ENCODE data around the gene KRTAP10-12.

KRTAP10-12 gene

DNA sequence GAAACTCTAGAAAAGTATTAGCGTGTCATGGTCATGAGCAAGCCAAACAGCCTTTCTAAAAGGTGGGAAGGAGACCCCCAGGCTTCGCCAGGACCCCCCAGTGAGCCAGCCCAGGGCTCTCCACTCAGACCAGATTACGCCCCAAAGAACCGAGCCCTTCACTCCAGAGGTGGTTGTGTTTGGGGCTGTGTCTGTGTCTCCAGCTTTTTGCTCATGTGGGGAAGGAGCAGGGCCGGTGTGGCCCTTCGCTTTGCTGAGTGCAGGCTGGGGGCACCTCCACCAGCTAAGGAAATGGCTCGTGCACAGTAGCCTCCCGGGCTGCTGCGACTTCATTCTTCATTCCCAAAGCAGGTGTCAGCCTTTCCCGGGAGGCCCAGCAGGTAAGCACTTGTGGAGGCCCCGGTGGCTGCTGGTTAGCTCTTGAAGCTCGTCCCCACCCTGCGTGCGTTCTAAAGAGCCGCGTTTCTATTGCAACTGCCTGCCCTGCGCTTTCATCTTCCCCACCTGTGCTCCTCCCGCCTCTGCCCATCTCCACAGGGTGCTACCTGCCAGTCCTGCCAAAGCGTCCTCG is 13.9 kb downstream of the KRTAP10-12 start:
- in situ Hi-C loops (cut with MboI; ENCODE audit: low sequenced_read_pairs), result no loop called here

DNA sequence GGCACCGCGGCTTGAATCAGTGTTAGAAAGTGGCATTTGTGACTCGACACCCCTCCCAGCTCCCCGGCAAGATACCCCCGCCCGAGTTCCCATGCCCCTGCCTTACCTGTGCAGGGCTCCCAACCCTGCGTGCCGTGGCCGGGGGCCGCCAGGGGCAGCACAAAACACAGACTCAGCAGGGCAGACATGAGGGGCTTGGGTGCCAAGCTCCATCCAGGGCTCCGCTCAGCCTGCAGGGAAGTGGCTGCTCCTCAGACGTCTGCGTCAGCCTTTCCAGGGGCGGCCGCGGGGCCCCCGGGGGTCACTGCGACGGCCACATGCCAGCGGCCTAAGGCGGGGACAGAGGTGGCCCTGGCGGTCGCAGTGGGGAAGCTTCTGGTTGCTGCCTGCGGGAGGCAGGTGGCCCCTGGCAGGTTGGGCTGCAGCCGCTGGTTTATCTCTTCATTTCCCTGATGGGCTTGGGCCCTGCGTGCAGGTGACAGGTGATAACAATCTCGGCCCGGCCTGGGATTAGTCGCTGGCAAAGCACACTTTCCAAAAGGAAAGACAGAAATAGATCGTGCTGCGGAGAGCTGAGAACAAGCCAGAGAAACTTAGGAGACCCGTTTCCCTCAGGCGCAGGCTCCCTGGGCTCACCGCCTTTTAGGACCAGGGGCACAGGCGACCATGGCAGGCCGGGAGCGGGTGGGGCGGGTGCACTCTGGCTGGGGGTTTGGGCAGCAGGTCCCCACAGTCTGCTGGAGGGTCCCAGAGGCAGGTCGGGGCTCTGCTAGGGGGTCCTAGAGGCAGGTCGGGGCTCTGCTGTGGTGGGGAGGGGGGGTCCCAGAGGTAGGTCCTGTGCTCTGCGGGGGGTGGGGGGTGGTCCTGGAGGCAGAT is 14.6 kb downstream of the KRTAP10-12 start, which contains the start of gene TSPEAR:
Gene TSPEAR (minus strand): TSS at position 246 of the 876 bp plus-strand sequence. CDS start 58 bp downstream, at position 188.
- in situ Hi-C loops (cut with MboI; ENCODE audit: low sequenced_read_pairs), result no loop called here

DNA sequence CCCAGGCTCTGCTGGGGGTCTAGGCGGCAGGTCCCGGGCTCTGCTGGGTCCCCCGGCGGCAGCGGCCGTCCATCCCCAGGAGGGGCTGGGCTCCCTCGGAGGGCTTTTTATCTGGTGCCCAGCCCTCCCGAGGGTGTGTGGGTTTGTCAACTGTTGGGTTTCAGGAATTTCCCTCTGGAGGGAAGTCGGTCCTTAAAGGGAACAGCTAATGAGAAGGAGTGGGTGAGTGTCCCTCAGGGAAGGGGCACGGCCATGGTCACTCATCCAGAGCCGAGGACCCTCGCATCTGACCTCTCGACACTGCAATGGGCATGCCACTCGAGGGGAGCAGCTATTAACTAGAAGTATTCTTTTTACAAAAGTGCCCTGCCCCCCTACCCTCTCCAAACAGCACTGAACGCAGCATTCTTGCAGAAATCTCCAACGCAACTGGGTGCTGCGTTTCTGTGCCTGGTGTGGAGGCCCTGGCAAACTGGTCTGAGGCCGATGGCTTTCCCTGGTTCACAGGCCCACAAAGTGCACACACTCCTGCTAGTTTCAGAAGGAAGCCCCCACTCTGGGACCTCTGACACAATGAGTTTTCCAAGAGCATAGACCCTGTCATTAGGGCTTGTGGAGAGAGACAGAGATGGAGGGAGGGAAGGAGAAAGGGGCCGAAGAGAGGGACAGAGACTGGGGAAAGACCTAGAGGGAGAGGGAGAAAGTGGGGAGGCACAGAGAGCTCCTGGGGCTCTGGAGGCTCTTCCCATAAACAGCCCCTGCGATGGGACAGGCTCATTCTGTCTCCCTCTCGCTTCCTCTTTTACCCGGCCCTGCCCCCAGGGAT is 15.4 kb downstream of the KRTAP10-12 start:
- in situ Hi-C loops (cut with MboI; ENCODE audit: low sequenced_read_pairs), result no loop called here

DNA sequence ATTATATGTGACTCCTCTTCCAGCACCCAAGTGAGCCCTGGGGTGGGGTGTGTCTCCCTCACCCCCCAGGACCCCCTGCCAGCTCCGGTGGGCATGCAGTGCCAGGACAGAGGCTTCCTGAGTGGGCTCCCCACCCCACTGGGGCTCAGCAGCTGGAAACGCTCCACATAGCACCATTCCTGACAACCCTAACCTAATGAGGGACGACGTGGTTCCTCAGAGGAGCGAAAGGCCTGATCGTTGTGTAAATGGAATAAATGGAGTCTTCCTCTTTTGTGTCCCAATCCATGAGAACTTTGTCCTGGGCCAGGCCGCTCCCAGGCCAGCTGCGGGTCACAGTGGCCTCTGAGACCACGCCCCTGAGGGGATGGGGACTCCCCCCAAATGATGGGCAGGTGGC is 16.2 kb downstream of the KRTAP10-12 start:
- in situ Hi-C loops (cut with MboI; ENCODE audit: low sequenced_read_pairs), result no loop called here

DNA sequence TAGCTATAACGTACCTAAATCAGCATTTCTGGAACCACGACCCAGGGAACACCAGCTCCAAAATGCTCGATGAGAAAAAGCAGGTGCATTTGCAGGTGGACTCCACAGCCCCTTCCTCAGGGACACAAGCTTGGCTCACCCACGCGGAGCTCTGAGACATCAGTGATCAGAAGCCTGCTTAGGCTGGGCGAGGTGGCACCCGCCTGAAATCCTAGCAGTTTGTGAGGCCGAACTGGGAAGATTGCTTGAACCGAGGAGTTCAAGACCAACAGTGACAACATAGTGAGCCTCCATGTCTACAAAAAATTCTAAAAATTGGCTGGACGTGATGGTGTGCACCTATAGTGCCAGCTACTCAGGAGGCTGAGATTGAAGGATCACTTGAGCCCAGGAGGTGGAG is 16.9 kb downstream of the KRTAP10-12 start:
- in situ Hi-C loops (cut with MboI; ENCODE audit: low sequenced_read_pairs), result no loop called here

DNA sequence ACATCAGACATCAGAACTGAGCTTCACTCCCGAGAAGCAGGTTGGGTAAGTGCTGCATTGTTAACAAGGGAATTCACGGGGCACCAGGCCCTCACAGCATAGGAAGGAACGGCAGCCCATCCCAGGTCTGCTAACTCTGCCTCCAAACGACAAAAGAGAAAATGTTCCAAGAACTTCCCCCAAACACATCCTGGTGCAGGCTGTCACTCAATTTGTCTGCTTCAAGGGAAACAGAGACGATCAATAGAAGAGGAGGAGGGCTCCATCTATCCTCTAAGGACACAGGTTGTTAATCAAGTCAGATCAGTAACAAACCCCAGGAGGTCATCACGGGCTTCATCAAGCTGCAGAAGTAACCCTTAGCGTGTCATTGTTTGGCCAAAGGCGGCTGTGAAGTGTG is 17.9 kb downstream of the KRTAP10-12 start:
- in situ Hi-C loops (cut with MboI; ENCODE audit: low sequenced_read_pairs), result no loop called here

DNA sequence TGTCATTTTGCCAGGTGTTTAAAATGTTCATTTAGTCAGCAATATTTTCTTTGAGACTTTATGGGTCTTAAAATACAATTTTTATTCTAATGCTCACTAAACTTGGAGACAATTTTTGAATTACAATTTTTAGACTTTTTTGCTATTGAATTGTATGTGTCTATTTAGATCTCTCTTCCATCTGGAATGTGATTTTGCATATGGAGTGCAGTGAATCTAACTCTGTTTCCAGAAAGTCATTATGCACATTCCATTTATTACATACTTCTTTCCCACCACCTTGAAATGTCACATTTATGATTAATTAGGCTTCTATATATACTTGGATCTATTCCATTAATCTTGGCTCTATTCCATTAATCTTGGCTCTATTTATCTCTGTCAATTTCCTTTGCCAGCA is 20.0 kb downstream of the KRTAP10-12 start:
- in situ Hi-C loops (cut with MboI; ENCODE audit: low sequenced_read_pairs), result no loop called here

DNA sequence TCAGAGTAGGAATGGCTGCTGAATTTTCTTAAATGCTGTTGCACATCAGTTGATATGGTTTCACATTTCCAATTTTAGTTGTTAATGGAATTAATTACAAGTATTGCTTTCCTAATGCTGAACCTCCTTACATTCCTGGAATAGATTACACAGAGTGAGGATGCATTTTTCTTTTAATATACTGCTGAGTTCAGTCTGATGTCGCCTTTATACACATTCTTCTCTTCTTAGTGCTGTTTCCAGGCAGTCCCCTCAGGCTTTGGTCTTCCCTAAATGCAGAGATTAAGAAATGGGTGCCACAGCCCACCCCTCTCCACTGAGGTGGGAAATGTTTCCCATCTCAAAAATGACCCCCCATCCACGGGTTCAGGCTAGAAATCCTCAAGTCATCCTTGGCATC is 21.1 kb downstream of the KRTAP10-12 start:
- in situ Hi-C loops (cut with MboI; ENCODE audit: low sequenced_read_pairs), result no loop called here

DNA sequence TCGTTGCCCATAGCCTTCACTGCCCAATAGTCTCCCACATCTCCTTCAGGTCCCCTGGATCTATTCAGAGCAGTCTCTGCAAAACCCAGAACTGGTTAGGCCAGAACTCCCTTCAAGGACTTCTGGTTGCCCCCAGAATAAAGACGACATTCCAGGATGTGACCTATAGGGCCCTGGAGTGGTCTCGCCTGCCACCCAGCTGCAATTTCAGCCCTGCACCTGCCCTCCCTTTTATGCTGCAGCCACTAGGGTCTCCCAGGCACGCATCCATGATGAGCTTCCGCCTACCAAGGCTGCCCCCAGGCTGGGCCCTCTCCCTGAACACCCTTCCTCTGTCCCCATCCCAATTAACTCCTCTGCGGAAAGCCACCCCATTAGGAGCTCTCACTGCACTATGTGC is 21.6 kb downstream of the KRTAP10-12 start:
- in situ Hi-C loops (cut with MboI; ENCODE audit: low sequenced_read_pairs), result no loop called here

DNA sequence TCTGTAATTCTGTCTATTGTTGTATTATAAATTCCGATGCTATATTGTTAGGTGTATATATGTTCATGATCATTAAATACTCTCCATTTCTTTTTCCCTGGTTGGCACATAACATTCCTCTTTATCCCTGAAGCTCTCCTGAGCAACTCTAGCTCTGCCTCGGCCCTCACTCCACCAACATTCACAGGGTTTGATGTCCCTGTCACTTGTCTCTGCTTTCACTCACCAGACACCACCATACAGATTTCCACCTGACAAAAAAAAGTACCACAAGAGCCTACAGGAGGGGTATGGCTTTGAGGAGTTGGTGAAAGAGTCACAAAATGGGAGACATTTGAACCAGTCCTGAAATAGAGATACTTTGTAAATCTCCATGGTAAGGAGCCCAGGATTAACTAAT is 23.2 kb downstream of the KRTAP10-12 start:
- in situ Hi-C loops (cut with MboI; ENCODE audit: low sequenced_read_pairs), result no loop called here

DNA sequence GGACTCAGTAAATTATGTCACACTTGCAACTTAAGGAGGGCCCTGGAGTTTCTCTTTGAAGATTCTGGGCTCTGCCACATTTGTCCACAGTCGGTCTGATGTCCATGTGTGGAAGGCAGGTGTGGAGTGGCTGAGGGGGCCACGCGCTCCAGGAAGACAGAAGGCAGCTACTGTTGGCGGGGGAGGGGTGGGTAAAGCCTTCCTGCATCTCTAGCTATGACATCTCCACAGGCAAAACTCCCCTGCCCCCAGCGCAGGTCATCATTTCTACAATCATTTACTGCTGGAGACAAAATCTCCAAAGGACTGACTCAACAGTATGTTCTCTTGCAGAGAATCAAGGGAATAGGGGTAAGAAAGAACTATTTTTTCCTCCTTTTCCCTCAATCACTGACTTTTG is 25.8 kb downstream of the KRTAP10-12 start:
- in situ Hi-C loops (cut with MboI; ENCODE audit: low sequenced_read_pairs), result no loop called here

DNA sequence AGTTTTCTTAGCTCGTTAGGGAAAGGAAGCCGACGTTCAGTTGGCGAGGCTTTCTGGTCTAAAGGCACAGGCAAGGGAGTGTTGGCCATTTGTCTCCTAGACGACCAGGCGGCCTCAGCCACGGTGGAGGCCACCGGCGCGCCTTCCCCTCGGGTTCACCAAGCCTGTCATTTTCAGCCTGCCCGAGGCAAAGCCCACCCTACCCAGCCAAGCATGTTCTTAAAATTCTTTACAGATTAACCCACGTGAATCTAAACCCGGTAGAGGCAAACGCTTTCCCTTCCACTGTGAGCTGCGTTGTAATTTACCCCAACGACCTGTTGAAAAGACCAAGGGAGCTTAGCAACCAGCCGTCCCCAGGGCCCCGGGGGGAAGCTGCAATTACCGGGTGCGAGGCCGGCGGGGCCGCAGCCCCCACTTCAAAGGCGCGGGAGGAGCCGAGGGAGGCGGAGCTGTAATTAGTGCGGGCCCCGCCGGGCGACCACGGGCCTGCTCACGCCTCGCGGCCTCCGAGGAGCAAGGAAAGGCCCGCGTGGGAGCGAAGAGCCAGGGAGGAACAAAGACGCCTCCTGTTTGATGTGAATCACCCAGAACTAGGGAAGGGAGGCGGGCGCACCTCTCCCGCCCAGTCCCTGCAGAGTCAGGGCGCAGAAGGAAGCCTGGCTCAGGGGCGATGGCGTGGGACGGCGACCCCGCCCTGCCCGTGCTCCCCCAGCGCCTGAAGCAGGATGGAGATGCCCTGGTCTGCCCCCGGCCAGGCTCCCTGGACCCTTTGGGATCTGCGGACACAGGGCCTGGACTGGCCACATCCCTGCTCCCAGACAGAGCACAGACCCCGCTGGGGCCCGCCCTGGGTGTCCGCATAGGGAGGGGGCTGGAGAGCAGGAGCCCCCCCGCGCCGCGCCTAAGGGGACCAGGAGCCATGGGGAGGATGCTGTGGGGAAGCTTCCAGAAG is 26.5 kb downstream of the KRTAP10-12 start:
- in situ Hi-C loops (cut with MboI; ENCODE audit: low sequenced_read_pairs), result no loop called here

DNA sequence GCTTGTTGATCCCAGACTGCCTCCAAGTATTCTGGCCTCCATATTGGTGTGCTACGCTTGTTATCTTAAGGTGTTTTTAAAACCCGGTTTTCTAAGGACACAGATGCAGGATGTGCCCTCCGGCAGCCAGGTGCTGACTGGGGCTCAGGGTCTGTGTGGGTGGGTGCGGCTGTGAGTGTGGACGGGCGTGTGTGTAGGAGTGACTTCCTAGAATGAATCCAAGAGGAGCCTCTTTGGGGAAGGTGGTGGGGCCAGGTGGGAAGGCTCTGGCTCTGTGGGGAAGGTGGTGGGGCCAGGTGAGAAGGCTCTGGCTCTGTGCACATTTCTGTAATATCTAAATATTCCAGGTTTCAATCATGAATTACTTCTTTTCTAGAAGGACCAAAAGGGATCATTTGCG is 27.2 kb downstream of the KRTAP10-12 start:
- in situ Hi-C loops (cut with MboI; ENCODE audit: low sequenced_read_pairs), result no loop called here

DNA sequence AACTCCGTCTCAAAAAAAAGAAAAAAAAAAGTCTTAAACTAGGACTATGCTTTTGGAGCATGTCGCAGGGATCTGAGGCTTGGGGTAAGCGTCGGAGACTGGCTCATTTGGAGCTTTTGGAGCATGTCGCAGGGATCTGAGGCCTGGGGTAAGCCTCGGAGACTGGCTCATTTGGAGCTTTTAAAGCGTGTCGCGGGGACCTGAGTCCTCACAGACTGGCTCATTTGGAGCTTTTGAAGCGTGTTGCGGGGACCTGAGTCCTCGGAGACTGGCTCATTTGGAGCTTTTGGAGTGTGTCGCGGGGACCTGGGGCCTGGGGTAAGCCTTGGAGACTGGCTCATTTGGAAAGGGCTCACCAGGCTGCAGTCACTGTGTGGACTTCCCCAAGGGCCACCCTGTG is 28.0 kb downstream of the KRTAP10-12 start:
- in situ Hi-C loops (cut with MboI; ENCODE audit: low sequenced_read_pairs), result no loop called here

DNA sequence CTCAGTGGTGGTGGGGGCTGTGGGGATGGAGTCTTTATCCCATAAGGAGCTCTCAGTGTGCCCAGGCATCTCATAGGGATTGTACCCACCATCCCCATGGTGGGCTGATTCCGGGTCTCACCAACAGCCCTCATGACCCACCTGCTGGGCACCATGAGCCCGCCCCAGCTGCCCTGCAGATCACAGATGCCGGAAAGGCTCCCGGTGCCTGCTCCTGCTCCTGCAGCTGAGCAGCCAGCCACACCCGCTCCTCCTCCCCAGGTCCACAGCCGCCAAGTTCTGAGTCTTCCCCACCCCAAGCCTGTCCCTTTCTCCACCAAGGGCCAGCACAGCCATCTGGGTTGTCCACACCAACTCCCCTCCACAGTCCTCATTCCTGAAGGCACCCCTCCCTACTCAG is 29.9 kb downstream of the KRTAP10-12 start:
- in situ Hi-C loops (cut with MboI; ENCODE audit: low sequenced_read_pairs), result no loop called here

DNA sequence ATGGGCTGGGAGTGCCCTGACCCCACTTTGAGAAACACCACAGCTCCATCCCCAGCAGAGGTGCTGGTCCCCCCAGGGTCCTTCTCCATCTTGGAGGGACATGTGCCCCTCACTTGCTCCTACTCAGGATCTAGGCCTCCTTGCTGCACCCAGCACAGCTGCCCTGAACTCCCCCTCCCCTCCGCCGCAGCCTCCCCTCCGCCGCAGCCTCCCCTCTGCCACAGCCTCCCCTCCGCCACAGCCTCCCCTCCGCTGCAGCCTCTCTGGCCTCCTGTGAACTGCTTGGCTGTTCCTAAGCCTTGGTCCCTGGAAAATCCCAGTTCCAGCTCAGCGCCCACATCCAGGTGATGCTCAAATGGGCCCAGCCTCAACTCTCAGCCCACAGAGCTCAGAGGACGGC is 30.3 kb downstream of the KRTAP10-12 start:
- in situ Hi-C loops (cut with MboI; ENCODE audit: low sequenced_read_pairs), result no loop called here

DNA sequence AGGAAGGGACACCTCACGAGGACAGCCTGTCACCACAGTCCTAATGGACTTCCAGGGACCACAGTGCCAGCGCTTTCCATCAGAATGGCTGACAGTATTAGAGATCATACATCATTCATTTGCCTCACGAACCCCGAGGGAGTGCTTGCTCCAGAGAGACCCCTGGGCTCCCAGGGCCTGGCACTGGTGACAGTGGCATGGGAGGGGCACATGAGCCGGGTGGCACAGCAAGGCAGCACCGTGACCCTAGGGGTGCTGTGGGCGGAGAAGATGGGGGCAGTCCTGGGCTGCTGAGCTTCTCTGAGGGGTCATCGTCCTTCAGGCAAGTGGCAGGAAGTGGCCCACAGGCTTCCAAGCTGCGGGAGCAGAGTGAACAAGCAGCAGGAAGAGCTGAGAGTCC is 30.8 kb downstream of the KRTAP10-12 start:
- in situ Hi-C loops (cut with MboI; ENCODE audit: low sequenced_read_pairs), result no loop called here

DNA sequence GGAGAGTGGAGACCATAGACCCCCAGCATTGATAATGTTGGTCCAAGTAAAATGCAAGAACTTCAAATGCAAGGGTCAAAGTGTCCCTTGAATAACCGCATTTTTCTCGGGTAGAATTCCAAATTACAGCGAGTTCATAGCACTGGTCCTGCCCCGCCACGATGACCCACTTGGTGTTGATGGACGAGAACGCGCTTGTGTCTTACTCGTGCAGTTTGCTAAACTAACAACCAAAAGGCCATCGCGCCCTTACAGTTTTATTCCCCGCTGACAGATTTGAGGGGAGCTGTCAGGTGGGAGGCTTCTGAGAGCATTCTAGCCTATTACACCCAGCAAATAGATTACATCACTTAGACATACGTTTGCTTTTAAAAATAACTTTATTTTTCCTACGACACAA is 31.7 kb downstream of the KRTAP10-12 start:
- in situ Hi-C loops (cut with MboI; ENCODE audit: low sequenced_read_pairs), result no loop called here

DNA sequence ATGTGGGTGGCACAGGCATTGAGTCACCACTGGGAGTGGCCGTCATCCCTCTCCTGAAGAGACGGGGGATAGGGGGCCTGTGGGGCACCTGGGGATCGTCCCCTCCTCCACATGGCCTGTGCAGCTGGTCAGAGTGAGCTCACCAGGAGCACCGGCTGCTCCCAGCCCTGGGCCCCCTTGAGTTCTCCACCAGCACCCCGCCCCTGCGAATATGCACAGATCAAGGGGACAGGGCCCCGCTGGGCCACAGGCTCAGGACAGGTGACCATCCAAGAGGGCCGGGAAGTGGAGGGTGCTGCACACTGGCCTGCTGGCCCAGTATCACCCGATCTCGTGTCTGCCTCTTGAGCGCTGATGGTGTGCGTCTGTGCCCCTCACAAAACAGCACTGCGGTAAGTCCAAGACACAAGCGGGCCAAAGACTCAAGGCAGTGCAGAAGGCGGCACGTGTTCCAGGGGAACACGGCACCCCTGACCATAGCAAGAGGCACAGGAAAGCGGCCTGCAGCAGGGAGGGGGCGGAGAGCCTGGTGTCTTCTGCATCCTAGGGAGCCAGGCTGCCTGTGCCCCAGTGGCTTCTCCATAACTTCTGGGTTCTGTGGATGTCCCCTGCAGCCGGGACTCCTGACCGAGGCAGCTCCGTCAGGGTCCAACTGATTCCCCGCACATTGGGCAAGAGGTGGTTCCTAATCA is 32.5 kb downstream of the KRTAP10-12 start:
- in situ Hi-C loops (cut with MboI; ENCODE audit: low sequenced_read_pairs), result no loop called here

DNA sequence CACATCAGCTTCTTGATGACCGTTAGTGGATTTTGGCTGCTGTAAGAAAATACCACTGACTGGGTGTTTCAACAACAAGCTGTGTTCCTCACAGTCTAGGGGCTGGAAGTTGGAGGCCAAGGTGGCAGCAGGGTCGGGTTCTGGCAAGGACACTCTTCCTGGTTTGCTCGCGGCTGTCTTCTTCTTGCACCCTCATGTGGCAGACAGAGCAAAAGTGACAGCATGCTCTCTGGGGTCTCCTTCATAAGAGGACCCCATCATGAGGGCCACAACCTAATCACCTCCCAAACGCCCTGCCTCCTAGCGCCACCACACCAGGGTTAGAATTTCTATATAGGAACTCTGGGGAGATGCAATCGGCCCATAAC is 33.0 kb downstream of the KRTAP10-12 start:
- in situ Hi-C loops (cut with MboI; ENCODE audit: low sequenced_read_pairs), result no loop called here

Data from HL-60/S4 treated with phorbol 12-myristate 13-acetate at 8.2 ng/mL for 4 days and 3 days (cell line).